GM12873 (cell line): ENCODE data around the gene SULF2.

Experiments used
- CTCF ChIP-seq: IDR thresholded peaks from 2 replicates; pipeline ENCODE4 v1.5.1; 2012; ENCODE audit warnings: low read depth, mild to moderate bottlenecking, moderate library complexity, low read length, control low read depth; ENCODE audit not compliant: insufficient read depth; ENCODE audit errors: missing control alignments

Gene SULF2

GRCh38 chr20:47711046-47711752, 74.1 kb downstream of the SULF2 start:
- TF ChIP-seq CTCF, result no peak

- TF ChIP-seq CTCF, result no peak
These were observed 74.6 kb downstream of the SULF2 start for GRCh38 chr20:47710665-47711045.

GRCh38 chr20:47708953-47709833, 76.1 kb downstream of the SULF2 start:
- TF ChIP-seq CTCF, result no peak

GRCh38 chr20:47708140-47708807, 77.0 kb downstream of the SULF2 start:
- TF ChIP-seq CTCF, result no peak

GRCh38 chr20:47706345-47706744, 78.9 kb downstream of the SULF2 start:
- no peak for TF ChIP-seq CTCF

GRCh38 chr20:47705497-47705856, 79.8 kb downstream of the SULF2 start:
- no peak for TF ChIP-seq CTCF
